Right renal pelvis (tissue), 4 donors: ENCODE data around the gene FBXO10. TPM values are rescaled to one million over a fixed set of nuclear protein-coding genes. Genes with fewer than 3 reads are reported as not detected.
A peak's percentile ranks its signal among the peaks of the same experiment; 100 is the strongest.

Source experiments
- DNase-seq, 4 donors: peaks; one replicate each; pipeline ENCODE4 v3.0.0-alpha.2; 2013; ENCODE audit warnings: low read depth in 4 of 4, low spot score in 3 of 4, missing footprints in 1 of 4
- polyA plus RNA-seq, 4 donors: library from polyadenylated mRNA; unstranded; fragments of 120-200 nt; gene quantifications; one replicate each; pipeline ENCODE4 v1.2.1, GENCODE V29; 2013; ENCODE audit not compliant: insufficient read length in 4 of 4

The FBXO10 gene
- polyA plus RNA-seq, 4 donors = 13.3 to 14.8 (median 13.7) TPM

GRCh38 chr9:37593883-37594448 is 17.8 kb upstream of the FBXO10 start:
- DNase-seq = no peak

- peak; percentile 77 to 87 (median 84) for DNase-seq
Measured at GRCh38 chr9:37592108-37592951, 16.1 kb upstream of the FBXO10 start, which contains the start of gene TOMM5. TOMM5 (minus strand) TSS chr9:37592597; CDS start chr9:37592532, 65 bp downstream.

- DNase-seq = no peak
Measured at GRCh38 chr9:37587521-37587920, 11.3 kb upstream of the FBXO10 start.

DNA sequence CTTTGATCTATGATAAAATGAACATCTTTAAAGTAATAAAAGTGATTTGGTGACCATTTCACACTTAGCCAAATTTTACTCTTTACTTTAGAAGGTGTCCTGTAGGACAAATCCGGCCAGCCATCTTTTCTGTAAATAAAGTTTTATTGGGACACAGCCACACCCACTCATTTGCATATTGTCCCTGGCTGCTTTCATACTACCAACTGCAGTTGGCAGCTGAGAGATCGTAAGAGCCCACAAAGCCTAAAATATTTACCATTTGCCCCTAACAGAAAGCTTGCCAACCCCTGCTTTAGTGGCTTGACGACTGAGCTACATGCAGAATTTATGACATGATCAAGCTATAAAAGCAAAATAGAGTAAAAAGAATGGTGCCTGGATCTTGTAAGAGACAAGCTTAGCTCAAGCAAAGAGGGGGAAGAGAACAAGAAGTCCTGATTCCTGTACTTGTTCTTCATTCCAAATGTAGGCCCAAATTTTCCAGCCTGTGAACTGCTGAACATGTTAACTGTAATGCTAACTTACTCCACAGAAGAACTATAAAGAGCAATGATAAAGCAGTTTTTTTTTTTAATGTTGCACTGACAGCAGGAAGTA is 7.4 kb upstream of the FBXO10 start:
- no peak for DNase-seq

- no peak for DNase-seq
Measured at GRCh38 chr9:37582548-37583157, 6.5 kb upstream of the FBXO10 start.

- DNase-seq = no peak
Measured at GRCh38 chr9:37575511-37575914, 667 bp downstream of the FBXO10 start.

GRCh38 chr9:37575001-37575400 is 1.2 kb downstream of the FBXO10 start:
- no peak for DNase-seq

DNA sequence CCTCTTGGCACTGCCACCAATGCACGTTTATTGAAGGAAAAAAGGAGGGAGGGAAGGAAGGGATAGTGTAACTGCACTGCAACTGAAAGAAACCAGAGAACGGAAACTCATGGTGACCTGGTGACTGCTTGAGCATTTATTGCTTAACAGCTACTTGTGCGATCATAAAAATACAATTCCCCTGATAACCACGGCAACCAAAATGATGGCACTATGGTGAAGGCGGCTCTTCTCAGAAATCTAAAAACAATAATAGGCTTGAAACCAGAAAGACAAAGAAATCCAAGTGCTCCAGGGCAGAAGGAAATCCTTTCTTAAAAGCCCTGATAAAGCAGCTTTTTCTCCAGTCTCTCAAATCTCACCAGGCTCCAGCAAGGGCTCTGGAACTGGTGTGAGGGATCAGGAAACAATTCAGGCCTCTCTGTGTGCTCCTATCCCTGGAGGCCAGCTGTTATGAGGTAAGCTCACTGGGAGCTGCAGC is 1.9 kb downstream of the FBXO10 start:
- no peak for DNase-seq

GRCh38 chr9:37571282-37571681 is 4.9 kb downstream of the FBXO10 start:
- DNase-seq = no peak

DNA sequence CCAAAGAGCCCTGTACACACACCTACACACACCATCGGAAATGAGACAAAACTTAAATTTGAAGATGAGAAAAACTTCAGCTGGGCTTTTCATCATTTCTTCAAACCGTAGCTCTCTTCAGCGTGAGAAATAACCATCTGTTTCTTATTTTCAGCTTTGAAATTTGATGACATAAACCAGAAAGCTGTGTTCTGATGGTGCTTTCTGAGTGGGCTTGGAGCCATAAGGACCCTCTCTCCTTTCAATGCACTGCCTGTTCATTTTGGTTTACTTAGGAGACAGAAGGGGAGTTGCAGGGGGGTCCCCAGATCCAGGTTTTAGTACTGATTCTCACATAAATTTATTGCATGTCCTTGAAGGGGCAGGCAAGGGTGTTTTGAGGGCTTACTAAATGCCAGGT is 9.5 kb downstream of the FBXO10 start:
- no peak for DNase-seq

DNA sequence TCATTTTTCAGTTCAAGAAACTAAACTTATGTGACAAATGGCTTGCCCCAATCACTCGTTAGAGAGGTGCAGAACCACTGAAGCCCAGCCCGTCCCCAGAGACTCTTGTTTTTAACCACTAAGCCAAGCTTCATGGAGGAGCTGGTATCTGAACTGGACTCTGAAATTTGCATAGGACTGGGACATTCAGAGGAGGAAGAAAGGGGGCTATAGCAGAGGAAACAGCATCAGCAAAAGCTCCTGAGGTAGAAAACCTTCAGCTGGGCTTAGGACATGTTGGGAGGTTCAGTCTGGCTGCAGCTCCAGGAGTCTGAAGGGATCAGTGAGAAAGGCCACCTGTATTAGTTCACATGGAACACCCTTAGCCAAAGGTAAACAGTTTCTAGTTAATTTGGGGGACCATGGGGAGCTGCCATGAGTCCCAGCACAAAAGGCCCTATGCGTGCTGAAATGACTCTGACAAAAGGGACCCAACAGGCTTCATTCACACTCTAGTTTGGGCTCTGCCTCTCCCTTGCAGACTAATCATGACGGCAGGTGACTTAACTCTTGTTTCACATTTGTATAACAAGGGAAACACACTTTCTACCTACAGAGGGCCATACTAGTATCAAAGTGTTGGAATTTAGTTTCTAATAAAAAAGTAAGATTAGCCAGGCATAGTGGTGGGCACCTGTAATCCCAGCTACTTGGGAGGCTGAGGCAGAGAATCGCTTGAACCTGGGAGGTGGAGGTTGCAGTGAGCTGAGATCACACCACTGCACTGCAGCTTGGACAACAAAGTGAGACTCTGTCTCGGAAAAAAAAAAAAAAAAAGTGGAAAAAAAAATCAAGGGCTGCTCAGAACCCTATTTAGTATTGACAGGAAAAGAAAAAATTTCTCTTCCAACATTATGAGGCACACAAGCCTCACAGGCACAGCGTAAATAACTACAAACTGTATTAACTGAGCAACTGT is 10.2 kb downstream of the FBXO10 start:
- no peak for DNase-seq

- DNase-seq = no peak
Measured at GRCh38 chr9:37564916-37565315, 11.3 kb downstream of the FBXO10 start.

DNA sequence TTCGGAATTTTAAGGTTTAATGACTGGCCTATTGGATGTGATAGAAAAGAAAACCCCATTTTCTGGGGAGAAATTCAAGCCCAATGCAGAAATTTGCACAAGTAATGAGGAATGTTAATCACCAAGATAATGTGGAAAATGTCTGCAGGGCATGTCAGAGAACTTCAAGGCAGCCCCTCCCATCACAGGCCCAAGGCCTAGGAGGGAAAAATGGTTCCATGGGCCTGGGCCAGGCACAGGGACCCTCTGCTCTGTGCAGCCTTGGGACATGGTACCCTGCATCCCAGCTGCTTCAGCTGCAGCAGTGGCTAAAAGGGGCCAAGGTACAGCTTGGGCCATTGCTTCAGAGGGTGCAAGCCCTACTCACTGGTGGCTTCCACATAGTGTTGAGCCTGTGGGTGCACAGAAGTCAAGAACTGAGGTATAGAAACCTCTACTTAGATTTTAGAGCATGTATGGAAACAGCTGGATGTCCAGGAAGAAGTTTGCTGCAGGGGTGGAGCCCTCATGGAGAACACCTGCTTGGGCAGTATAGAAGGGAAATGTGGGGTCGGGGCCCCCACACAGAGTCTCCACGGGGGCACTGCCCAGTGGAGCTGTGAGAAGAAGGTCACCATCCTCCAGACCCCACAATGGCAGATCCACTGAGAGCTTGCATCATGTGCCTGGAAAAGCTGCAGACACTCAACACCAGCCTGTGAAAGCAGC is 12.2 kb downstream of the FBXO10 start:
- DNase-seq = no peak

- DNase-seq = no peak
Measured at GRCh38 chr9:37562826-37563225, 13.4 kb downstream of the FBXO10 start.

DNA sequence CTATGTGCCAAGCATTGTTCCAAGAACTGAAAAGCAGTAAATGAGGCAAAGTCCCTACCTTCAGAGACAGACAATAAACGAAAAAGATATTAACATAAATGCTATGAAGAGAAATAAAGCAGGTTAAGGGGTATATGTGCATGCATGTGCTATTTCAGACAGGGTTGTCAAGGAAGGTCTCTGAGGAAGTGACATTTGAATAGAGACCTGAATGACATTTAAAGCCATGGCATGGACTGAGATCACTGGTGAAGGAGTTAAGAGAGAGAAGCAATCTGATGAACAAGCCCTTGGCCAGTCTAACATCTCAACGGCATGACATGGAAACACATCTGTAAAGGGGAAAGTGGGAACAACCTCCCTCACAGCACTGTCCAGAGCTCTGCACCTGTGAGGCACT is 14.5 kb downstream of the FBXO10 start:
- DNase-seq = no peak

GRCh38 chr9:37559855-37560592 is 16.2 kb downstream of the FBXO10 start:
- no peak for DNase-seq

DNA sequence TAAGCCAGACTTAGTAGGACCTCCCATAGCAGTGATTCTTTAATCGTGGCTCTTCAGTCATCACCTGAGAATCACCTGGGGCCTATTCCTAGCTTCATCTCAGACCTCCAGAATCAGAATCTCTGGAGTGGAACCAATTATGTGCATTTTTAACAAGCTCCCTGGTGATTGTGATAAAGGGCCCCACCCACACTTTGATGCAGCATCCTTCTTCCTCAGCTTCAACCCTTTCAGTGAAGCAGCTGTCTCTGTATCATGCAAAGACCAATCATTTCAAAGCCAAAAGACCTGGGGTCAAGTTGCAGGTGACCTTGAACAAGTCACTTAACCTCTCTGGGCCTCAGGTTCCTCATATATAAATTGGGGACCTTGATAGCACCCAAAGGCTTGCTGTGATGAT is 17.1 kb downstream of the FBXO10 start:
- DNase-seq = no peak

DNA sequence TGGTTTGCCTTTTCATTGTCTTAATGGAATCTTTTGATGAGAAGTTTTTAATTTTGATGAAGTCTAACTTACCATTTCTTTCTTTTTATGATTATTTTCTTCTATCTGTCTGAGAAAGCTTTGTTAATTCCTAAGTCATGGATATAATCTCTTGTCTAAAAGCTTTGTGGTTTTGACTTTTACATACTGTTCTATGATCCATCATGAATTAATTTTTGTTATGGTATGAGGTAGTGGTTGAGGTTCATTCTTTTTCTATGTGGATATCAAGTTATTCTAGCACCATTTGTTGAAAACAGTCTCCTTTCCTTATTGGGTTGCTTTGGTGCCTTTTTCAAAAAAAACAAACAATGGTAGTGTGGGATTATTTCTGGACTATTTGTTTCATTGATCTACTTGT is 20.4 kb downstream of the FBXO10 start:
- DNase-seq = no peak

GRCh38 chr9:37554318-37554717 is 21.9 kb downstream of the FBXO10 start:
- no peak for DNase-seq
